Measurements from ENCODE around the gene FYB1. TPM values are rescaled to one million over a fixed set of nuclear protein-coding genes. Genes with fewer than 3 reads are reported as not detected.

Gene FYB1
- total RNA-seq, 1 experiment from 2014 or later, result 0.12 TPM

GRCh38 chr5:39213447-39214207 is 5.7 kb downstream of the FYB1 start:
- Mint-ChIP-seq H3K27ac (ENCODE audit: low read depth, unreplicated experiment) (no peak overlapping the region), H3K36me3 (ENCODE audit: insufficient read depth, unreplicated experiment) (no peaks in the 10 kb centered on the region), H3K9me3 (ENCODE audit: unreplicated experiment) (no peaks in the 10 kb centered on the region)

GRCh38 chr5:39211773-39212172 is 7.6 kb downstream of the FYB1 start:
- H3K27ac Mint-ChIP-seq (ENCODE audit: low read depth, unreplicated experiment), result no peak overlapping the region
- H3K4me1 Mint-ChIP-seq (ENCODE audit: insufficient read depth, unreplicated experiment), result no peaks in the 10 kb centered on the region
- no peaks in the 10 kb centered on the region for H3K36me3 Mint-ChIP-seq (ENCODE audit: insufficient read depth, unreplicated experiment)
- POLR2A ChIA-PET, result interaction anchor here (0.8 kb wide), 1 partner anchor 16 kb away, joined by 3 read pairs; no protein-coding TSS in a partner anchor
- CTCF ChIA-PET, result interaction anchor here (0.6 to 1.9 kb wide), 6 partner anchors 30 to 1683 kb away, joined by 3 to 14 read pairs (median 4); no protein-coding TSS in a partner anchor
- no peak overlapping the region for H3K4me3 Mint-ChIP-seq (ENCODE audit: unreplicated experiment)
- TF ChIP-seq CTCF (IDR thresholded peaks at IDR 0.05; ENCODE audit: unreplicated experiment), result no peak
- no peaks in the 10 kb centered on the region for H3K27me3 Mint-ChIP-seq (ENCODE audit: insufficient read depth, unreplicated experiment)
- BruUV-seq (replicated peaks), result no TSS peak
- no peaks in the 10 kb centered on the region for H3K9me3 Mint-ChIP-seq (ENCODE audit: unreplicated experiment)
- intact Hi-C loops (cut with micrococcal nuclease), result loop anchor here (10.0 kb wide), 1 partner anchor 163 kb away; no protein-coding TSS in a partner anchor
- DNase-seq (ENCODE audit: unreplicated experiment), result no peak

More at GRCh38 chr5:39213447-39214207, 5.7 kb downstream of the FYB1 start:
- CTCF ChIA-PET, result interaction anchor here (1.5 to 1.7 kb wide), 3 partner anchors 16 to 70 kb away, joined by 3 to 14 read pairs (median 4); no protein-coding TSS in a partner anchor
- Mint-ChIP-seq H3K4me3 (ENCODE audit: unreplicated experiment) (no peak overlapping the region), H3K4me1 (ENCODE audit: insufficient read depth, unreplicated experiment) (peaks cover 6% of the 10 kb centered on the region), H3K27me3 (ENCODE audit: insufficient read depth, unreplicated experiment) (no peaks in the 10 kb centered on the region)
- TF ChIP-seq CTCF (IDR thresholded peaks at IDR 0.05; ENCODE audit: unreplicated experiment), result no peak
- no peak for DNase-seq (ENCODE audit: unreplicated experiment)
- no TSS peak for BruUV-seq (replicated peaks)
- POLR2A ChIA-PET, result interaction anchor here (0.7 kb wide), 1 partner anchor 42 kb away, joined by 3 read pairs; no protein-coding TSS in a partner anchor
- intact Hi-C loops (cut with micrococcal nuclease), result loop anchor here (10.0 kb wide), 1 partner anchor 161 kb away; no protein-coding TSS in a partner anchor

GRCh38 chr5:39209924-39210323 is 9.4 kb downstream of the FYB1 start:
- CTCF ChIA-PET, result interaction anchor here (0.6 to 1.9 kb wide), 3 partner anchors 15 to 910 kb away, joined by 3 to 8 read pairs (median 3); no protein-coding TSS in a partner anchor
- no TSS peak for BruUV-seq (replicated peaks)
- no peaks in the 10 kb centered on the region for H3K27me3 Mint-ChIP-seq (ENCODE audit: insufficient read depth, unreplicated experiment)

More at GRCh38 chr5:39209924-39210323, 9.4 kb downstream of the FYB1 start:
- Mint-ChIP-seq H3K36me3 (ENCODE audit: insufficient read depth, unreplicated experiment) (no peaks in the 10 kb centered on the region), H3K4me3 (ENCODE audit: unreplicated experiment) (no peak overlapping the region), H3K27ac (ENCODE audit: low read depth, unreplicated experiment) (no peak overlapping the region), H3K9me3 (ENCODE audit: unreplicated experiment) (no peaks in the 10 kb centered on the region), H3K4me1 (ENCODE audit: insufficient read depth, unreplicated experiment) (no peaks in the 10 kb centered on the region)
- DNase-seq (ENCODE audit: unreplicated experiment), result no peak
- no peak for TF ChIP-seq CTCF (IDR thresholded peaks at IDR 0.05; ENCODE audit: unreplicated experiment)
- POLR2A ChIA-PET, result no interaction called here
- intact Hi-C loops (cut with micrococcal nuclease), result loop anchor here (10.0 kb wide), 1 partner anchor 165 kb away; no protein-coding TSS in a partner anchor

Data from MCF 10A (cell line).